GM19351 (cell line): ENCODE data around the gene XYLT1.

ENCODE experiments used
- ATAC-seq: cut with Tn5 transposase; IDR thresholded peaks from one replicate; pipeline ENCODE4 v1.9.1; 2021; ENCODE audit warnings: mild to moderate bottlenecking, moderate library complexity; ENCODE audit not compliant: unreplicated experiment

XYLT1 gene

GRCh38 chr16:17213025-17213424 lies 257.7 kb downstream of the XYLT1 start:
- no peak for ATAC-seq

- no peak for ATAC-seq
Observed at GRCh38 chr16:17212606-17213005, 258.2 kb downstream of the XYLT1 start.

DNA sequence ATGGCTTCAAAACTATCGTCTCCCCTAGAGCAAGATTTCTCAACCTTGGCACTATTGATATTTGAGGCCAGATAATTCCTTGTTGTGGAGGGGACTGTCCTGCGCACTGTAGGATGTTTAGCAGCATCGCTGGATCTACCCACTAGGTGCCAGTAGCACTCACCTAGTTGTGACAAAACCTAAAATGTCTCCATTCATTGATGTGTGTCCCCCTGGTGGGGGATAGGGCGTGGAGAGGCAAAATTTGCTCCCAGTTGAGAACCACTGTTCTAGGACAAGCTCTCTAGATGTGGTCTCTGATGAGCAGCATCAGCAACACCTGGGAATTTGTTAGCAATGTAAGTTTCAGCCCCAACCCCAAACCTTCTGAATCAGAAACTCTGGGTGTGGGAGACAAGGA lies 259.0 kb downstream of the XYLT1 start:
- no peak for ATAC-seq

GRCh38 chr16:17206712-17207111 lies 264.0 kb downstream of the XYLT1 start:
- ATAC-seq, result no peak

- no peak for ATAC-seq
Observed at GRCh38 chr16:17205279-17206211, 265.2 kb downstream of the XYLT1 start.

DNA sequence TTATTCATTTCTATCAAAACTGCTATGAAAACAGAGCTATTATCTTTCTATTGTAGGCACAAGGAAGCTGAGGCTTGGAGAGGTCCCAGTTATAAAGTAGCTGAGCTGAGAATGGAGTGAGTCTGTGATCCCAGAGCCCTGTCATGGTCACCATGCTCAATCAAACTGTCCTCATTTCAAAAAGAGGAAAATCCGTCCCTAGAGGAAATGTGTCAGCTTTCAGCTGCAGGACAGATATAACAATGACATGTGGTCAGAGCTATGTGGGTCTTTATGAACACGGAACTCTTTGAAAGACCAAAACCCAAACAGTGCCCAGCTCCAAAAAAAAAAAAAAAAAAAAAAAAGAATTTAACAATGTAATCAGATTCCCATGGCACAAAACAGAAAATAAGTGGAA lies 266.1 kb downstream of the XYLT1 start:
- no peak for ATAC-seq

GRCh38 chr16:17204206-17204605 lies 266.6 kb downstream of the XYLT1 start:
- no peak for ATAC-seq

DNA sequence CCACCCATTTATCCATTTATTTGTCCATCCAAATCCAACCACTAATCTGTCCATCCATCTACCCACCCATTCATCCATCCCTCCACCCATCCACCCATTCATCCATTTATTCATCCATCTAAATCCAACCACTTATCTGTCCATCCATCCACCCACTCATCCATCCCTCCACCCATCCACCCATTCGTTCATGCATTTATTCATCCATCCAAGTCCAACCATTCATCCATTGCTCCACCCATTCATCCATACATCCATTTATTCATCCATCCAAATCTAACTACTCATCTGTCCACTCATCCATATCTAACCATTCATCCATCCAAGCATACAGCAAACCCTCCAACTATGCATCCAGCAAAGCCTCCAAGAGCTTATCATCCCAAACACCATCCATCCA lies 267.3 kb downstream of the XYLT1 start:
- ATAC-seq, result no peak

DNA sequence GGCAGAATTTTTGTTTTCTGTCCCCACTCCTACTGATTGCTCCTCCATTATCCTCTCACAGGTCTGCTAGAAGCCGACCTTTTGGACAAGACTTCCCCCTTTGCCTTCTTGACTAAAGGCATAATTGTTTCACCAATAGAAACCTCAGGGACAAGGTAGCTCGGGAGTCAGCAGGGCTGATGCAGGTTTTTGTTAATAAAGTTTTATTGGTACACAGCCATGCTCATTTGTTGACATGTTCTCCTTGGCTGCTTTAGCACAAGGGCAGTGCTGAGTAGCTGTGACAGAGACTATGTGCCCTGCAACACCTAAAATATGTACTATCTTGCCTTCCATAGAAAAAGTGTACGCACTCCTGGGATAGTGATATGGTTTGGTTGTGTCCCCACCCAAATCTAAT lies 271.6 kb downstream of the XYLT1 start:
- no peak for ATAC-seq

DNA sequence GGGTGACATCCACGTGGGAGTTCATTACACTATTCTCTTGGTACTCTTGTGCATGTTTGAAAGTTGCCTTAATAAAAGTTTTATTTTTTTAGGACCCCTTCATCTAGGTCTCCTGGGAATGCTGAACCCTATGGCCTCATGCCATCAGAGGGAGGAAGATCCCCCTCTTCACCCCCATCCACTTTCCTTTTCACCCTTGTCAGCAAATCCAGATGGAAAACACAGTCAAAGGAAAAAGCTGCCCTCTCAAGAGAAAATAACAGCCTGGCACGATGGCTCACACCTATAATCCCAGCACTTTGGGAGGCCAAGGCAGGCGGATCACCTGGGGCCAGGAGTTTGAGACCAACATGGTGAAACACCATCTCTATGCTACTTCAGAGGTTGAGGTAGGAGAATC lies 274.2 kb downstream of the XYLT1 start:
- no peak for ATAC-seq

- no peak for ATAC-seq
Observed at GRCh38 chr16:17194190-17194780, 276.5 kb downstream of the XYLT1 start.

DNA sequence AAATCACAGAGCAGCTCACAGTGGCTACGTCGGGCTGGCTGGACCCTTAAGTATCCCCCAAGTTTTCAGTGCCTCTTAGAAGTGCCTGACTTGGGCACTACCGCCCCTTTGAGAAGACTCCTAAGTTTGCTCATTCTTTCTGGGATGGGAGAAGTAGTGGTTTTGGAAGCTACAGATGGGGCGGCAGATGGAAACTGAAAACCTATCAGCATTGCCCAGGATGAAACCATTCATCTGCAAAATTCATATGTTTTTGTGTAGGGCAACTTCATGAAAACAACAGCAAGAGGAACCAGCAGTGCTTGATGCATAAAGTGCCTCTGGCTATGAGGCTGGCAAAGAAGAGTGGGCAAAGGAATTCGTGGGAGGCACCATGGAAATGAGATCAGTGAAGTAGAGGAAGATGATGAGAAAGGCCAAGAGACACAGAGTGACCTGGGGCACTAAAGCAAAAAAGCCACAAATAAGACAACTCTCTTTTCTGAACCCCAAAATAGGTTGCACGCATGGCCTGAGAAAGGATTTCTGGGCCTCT lies 277.1 kb downstream of the XYLT1 start:
- no peak for ATAC-seq

DNA sequence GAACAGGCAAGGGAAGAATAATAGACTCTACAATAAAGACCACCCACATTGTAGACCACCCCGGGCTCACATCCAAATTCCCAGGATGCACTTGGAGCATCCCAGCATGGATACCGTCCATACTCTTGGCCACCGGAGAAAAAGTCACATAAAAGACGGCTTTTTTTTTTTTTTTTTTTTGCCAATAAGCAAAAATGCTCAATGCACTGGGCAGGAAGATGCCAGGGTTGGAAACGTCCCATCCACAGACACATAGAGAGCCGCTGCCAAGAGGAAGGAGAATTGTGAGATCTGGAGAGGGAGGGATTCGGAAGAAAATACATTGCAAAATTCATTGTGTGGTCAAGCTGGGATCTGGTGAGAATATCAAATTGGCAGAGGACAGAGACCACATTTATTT lies 286.7 kb downstream of the XYLT1 start:
- ATAC-seq, result no peak

DNA sequence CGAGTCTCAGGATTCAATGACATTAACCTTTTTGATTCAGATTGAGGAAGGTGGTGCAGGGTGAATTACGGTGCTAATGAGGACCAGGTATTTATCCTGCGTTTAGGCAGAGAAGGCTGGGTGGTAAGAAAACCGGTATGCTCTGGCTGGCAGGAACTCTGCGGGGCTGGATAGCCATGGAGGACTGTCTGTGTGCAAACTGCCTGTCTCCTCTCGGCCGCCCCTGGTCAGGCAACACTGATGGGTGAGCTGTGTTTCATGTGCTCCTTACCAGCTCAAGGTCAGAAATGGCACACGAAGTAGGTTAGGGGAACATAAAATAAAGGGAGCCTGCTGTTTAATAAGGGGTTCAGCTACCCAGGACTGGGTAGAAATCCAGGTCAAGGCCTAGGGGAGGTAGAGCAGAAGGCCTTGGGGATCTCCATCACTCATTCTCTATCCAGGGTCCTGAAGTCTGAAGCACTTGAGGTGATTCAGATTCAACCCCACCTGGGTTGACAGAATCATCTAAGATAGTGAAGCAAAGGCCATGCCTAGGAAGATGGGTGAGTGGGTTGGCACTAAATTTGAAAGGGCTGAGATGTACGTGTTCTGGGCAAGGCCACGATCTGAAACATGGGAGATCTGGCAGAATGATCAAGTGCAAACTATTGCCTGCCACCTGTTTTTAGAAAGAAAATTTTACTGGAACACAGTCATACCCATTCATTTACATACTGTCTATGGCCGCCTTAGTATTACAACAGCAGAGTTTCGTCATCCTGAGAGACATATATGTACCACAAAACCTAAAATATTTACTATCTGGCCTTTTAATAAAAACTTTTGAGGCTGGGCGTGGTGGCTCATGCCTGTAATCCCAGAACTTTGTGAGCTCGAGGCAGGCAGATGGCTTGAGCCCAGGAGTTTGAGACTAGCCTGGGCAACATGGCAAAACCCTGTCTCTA lies 292.5 kb downstream of the XYLT1 start:
- ATAC-seq, result no peak

DNA sequence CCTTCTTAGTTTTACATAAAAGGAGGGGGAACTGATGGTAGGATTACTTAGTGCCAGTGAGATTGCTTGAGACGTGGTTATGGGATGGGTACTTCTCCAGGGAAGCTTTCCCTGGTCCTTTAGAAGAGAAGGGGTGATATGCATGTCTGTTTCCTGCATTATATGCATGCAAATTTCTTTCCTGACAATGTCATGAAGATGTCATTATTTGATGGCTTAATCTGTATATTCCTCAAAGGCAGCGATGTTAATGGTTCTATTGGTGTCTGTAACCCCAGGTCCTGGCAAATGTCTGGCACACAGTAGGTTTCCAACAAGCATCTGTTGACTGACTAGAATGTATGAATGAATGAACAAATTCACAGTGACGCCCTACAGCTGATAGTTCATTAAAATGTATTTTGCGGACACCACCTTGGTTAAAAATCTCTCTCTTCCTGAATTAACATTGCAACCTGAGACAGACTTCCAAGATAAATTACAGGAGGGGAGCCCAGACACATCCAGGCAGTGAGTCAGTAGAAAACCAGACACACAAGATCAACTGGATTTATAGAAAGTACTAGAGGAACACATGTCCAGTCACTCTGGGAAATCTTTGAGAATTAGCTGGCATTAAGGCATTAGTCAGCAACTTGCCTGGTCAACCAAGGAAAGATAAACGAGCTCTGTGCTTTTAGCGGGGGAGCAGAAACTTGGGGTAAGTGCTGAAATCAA lies 293.4 kb downstream of the XYLT1 start:
- no peak for ATAC-seq

DNA sequence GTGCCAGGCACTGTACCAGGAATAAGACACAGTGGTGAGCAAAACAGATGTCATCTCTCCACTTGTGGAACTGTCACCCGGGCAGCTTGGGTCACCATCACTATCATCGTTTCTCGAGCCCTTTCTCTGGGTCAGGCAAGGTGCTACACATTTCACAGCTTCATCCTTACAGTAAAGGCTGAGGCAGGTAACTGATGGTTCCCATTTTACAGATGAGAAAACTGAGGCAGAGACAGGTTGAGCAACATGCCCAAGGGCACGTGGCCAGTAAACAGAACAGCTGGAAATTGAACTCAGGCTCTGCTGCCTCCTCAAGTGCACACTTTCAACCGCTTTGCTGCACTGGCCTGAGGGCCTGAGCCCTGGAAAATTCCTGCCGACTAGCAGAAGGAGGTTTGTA lies 294.6 kb downstream of the XYLT1 start:
- no peak for ATAC-seq

- ATAC-seq, result no peak
Observed at GRCh38 chr16:17173281-17173680, 297.5 kb downstream of the XYLT1 start.

GRCh38 chr16:17171250-17172143 lies 299.3 kb downstream of the XYLT1 start:
- ATAC-seq, result no peak

- no peak for ATAC-seq
Observed at GRCh38 chr16:17170435-17170834, 300.3 kb downstream of the XYLT1 start.
